22Rv1 (cell line): ENCODE data around the gene LST1.

Experiments used
- H3K27ac ChIP-seq: fragments of 450-650 bp; 2 replicates; pipeline ENCODE4 v1.5.1; 2017
- ZFX ChIP-seq: fragments of 450-650 bp; IDR thresholded peaks from 2 replicates; pipeline ENCODE4 v1.6.1; 2017; ENCODE audit warnings: antibody characterized with exemption, borderline replicate concordance
- TF ChIP-seq, protein P1 (sequence below): fragments of 450-650 bp; IDR thresholded peaks from 2 replicates; pipeline ENCODE4 v1.5.1; 2017; ENCODE audit warnings: mild to moderate bottlenecking

Gene LST1

DNA sequence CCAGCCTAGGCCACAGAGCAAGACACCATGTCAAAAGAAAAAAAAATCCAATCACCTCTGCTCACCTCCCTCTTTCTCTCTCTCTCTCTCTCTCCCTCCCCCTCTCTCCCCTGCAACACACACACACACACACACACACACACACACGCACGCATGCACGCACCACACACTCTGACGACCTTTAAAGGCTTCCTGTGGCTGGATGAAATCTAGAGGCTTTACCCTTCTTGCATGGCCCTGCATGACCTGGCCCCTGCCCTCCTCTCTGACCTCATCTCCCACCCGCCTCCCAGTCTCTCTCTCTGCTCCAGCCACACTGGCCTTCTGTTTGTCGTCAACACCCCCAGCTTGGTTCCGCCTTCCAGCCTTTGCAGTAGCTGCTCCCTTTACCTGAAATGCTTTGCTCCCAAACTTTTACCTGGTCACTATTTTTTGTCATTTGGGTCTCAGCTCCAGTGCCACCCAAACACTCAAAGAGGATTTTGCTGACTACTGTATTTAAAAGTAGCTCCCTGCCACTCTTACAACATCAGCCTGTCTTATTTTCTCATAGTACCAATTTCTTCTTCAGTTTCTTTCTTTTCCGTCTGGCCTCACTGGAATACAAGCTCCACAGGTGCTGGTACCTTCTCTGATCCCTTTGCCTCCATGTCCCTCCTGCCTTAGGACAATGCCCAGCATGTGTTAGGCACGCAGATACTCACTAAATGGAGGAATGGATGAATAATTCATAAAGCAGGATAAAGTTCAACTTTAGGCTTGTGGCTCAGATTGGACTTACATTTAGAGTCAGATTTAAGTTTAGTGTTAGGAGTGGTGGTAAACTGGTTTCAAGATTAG is 18.3 kb upstream of the LST1 start:
- TF ChIP-seq, protein P1, sequence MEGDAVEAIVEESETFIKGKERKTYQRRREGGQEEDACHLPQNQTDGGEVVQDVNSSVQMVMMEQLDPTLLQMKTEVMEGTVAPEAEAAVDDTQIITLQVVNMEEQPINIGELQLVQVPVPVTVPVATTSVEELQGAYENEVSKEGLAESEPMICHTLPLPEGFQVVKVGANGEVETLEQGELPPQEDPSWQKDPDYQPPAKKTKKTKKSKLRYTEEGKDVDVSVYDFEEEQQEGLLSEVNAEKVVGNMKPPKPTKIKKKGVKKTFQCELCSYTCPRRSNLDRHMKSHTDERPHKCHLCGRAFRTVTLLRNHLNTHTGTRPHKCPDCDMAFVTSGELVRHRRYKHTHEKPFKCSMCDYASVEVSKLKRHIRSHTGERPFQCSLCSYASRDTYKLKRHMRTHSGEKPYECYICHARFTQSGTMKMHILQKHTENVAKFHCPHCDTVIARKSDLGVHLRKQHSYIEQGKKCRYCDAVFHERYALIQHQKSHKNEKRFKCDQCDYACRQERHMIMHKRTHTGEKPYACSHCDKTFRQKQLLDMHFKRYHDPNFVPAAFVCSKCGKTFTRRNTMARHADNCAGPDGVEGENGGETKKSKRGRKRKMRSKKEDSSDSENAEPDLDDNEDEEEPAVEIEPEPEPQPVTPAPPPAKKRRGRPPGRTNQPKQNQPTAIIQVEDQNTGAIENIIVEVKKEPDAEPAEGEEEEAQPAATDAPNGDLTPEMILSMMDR: no peak
- TF ChIP-seq ZFX: no peak

DNA sequence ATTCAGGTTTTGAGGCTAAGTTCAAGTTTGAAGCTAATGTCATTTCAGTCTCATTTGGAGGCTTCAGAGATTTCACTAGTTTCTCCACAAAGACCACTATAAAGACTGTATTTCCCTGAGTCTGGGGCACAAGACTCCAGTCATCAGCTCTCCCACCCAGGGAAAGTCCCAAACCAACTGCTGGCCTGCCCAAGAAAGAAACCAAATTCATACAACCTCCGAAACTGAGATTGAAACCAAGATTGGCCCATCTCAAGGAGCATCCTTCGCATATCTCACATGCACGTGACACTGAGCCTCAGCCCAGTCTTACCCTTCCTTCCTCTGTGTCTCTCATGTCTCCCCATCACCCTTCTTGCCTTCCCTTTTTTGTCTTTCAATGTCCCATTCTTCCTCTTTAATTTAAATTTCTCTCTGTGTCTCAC is 17.5 kb upstream of the LST1 start:
- TF ChIP-seq, protein P1: no peak
- TF ChIP-seq ZFX: no peak
- no peak overlapping the region for H3K27ac ChIP-seq

More for the DNA sequence above, 18.3 kb upstream of the LST1 start:
- H3K27ac ChIP-seq: no peak overlapping the region

DNA sequence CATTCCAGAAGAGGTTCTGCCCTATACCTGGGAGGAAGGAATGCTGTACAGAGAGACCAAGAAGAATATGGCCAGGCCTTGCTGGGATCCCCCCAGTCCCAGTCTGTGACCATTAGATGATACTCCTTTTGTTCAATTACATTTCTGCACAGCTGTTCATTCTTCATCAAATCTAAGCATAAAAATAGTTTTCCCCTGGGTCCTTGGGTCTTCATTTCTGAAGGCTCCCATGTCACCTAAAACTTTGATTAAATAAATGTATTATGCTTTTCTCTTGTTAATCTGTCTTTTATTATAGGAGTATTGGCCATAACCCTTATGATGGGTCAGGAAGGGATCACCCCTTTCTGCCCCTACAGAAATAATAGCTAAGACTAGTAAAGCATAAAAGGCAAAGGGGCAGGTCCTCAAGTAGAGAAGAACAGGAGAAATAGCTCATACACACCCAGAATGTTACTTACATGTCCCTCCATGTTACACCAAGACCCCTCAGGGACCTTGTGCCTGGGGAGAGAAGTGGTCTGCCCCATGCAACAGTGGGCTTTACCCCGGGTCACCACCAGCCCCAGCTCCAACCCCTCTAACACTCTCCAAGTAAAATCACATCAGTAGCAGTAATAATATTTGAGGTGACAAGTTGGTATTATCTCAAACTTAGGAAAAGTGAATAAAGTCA is 16.1 kb upstream of the LST1 start:
- TF ChIP-seq, protein P1: no peak
- TF ChIP-seq ZFX: no peak
- no peak overlapping the region for H3K27ac ChIP-seq

DNA sequence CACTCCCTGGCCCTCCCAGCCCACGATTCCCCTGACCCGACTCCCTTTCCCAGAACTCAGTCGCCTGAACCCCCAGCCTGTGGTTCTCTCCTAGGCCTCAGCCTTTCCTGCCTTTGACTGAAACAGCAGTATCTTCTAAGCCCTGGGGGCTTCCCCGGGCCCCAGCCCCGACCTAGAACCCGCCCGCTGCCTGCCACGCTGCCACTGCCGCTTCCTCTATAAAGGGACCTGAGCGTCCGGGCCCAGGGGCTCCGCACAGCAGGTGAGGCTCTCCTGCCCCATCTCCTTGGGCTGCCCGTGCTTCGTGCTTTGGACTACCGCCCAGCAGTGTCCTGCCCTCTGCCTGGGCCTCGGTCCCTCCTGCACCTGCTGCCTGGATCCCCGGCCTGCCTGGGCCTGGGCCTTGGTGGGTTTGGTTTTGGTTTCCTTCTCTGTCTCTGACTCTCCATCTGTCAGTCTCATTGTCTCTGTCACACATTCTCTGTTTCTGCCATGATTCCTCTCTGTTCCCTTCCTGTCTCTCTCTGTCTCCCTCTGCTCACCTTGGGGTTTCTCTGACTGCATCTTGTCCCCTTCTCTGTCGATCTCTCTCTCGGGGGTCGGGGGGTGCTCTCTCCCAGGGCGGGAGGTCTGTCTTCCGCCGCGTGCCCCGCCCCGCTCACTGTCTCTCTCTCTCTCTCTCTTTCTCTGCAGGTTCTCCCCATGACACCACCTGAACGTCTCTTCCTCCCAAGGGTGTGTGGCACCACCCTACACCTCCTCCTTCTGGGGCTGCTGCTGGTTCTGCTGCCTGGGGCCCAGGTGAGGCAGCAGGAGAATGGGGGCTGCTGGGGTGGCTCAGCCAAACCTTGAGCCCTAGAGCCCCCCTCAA is 13.8 kb upstream of the LST1 start, which contains the start of gene LTA:
TSS of gene LTA (plus strand) at position 249 of the 871 bp plus-strand sequence. CDS start at position 703, 454 bp downstream.
- H3K27ac ChIP-seq: no peak within 1 kb of the TSS
- no peak for TF ChIP-seq ZFX
- TF ChIP-seq, protein P1: no peak

DNA sequence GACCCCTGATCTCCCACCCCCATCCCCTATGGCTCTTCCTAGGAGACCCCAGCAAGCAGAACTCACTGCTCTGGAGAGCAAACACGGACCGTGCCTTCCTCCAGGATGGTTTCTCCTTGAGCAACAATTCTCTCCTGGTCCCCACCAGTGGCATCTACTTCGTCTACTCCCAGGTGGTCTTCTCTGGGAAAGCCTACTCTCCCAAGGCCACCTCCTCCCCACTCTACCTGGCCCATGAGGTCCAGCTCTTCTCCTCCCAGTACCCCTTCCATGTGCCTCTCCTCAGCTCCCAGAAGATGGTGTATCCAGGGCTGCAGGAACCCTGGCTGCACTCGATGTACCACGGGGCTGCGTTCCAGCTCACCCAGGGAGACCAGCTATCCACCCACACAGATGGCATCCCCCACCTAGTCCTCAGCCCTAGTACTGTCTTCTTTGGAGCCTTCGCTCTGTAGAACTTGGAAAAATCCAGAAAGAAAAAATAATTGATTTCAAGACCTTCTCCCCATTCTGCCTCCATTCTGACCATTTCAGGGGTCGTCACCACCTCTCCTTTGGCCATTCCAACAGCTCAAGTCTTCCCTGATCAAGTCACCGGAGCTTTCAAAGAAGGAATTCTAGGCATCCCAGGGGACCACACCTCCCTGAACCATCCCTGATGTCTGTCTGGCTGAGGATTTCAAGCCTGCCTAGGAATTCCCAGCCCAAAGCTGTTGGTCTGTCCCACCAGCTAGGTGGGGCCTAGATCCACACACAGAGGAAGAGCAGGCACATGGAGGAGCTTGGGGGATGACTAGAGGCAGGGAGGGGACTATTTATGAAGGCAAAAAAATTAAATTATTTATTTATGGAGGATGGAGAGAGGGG is 12.6 kb upstream of the LST1 start:
- TF ChIP-seq, protein P1: no peak
- TF ChIP-seq ZFX: no peak

More for the DNA sequence above, 12.6 kb upstream of the LST1 start:
- H3K27ac ChIP-seq: no peak overlapping the region
